ENCODE results near the gene MRPL48. TPM values are rescaled to one million over a fixed set of nuclear protein-coding genes. Genes with fewer than 3 reads are reported as not detected.
"Not testable (repeated sequence)": the region's sequence is repeated elsewhere in the genome, so short reads cannot be mapped to it uniquely, and the experiment has no call there.

The MRPL48 gene
- total and polyA plus RNA-seq, 2 experiments from 2014 or later, result 18.2 to 72.9 TPM

GRCh38 chr11:73876424-73877310 is 89.0 kb downstream of the MRPL48 start, which contains the start of the genes COA4 and PAAF1:
TSS of gene COA4 (minus strand) at chr11:73876846. CDS start at chr11:73873378, 3,468 bp downstream.
TSS of gene PAAF1 (plus strand) at chr11:73876999. CDS start at chr11:73877022, 23 bp downstream.
- Histone ChIP-seq H3K27me3 (no peaks in the 10 kb centered on the region), H3K36me3 (peaks cover 13% of the 10 kb centered on the region), H3K27ac (peak within 1 kb of the TSS; percentile 94), H3K4me1 (ENCODE audit: low read depth) (peaks cover 5% of the 10 kb centered on the region), H3K4me3 (peak within 1 kb of the TSS; percentile 48), H3K9me3 (ENCODE audit: low read depth) (no peaks in the 10 kb centered on the region)
- DNase-seq (ENCODE audit: low read depth in 1 of 2, low spot score in 1 of 2), result peak; percentile 97
- no peak for TF ChIP-seq CTCF (IDR thresholded peaks at IDR 0.05; ENCODE audit: low read depth, low read length)

- DNase-seq (ENCODE audit: low read depth in 1 of 2, low spot score in 1 of 2), result no peak
- Histone ChIP-seq H3K9me3 (ENCODE audit: low read depth) (no peaks in the 10 kb centered on the region), H3K4me3 (no peak overlapping the region), H3K4me1 (ENCODE audit: low read depth) (peaks cover 5% of the 10 kb centered on the region), H3K27ac (no peak overlapping the region), H3K36me3 (peaks cover 2% of the 10 kb centered on the region), H3K27me3 (no peaks in the 10 kb centered on the region)
- no peak for TF ChIP-seq CTCF (IDR thresholded peaks at IDR 0.05; ENCODE audit: low read depth, low read length)
Measured at GRCh38 chr11:73878771-73879170, 91.1 kb downstream of the MRPL48 start.

GRCh38 chr11:73880449-73880848 is 92.8 kb downstream of the MRPL48 start:
- H3K9me3 ChIP-seq (ENCODE audit: low read depth); H3K4me1 ChIP-seq (ENCODE audit: low read depth); H3K36me3 ChIP-seq; H3K27me3 ChIP-seq; H3K27ac ChIP-seq; DNase-seq (ENCODE audit: low read depth in 1 of 2, low spot score in 1 of 2); H3K4me3 ChIP-seq: not testable (repeated sequence)

GRCh38 chr11:73883856-73884255 is 96.2 kb downstream of the MRPL48 start:
- no peak for DNase-seq (ENCODE audit: low read depth in 1 of 2, low spot score in 1 of 2)
- peaks cover 7% of the 10 kb centered on the region for H3K36me3 ChIP-seq
- H3K27me3 ChIP-seq, result no peaks in the 10 kb centered on the region
- TF ChIP-seq CTCF (IDR thresholded peaks at IDR 0.05; ENCODE audit: low read depth, low read length), result no peak
- H3K4me1 ChIP-seq (ENCODE audit: low read depth), result no peaks in the 10 kb centered on the region
- H3K4me3 ChIP-seq, result no peak overlapping the region
- H3K9me3 ChIP-seq (ENCODE audit: low read depth), result no peaks in the 10 kb centered on the region
- H3K27ac ChIP-seq, result no peak overlapping the region

- DNase-seq (ENCODE audit: low read depth in 1 of 2, low spot score in 1 of 2), result no peak
- H3K27ac ChIP-seq, result no peak overlapping the region
Measured at GRCh38 chr11:73888244-73888643, 100.6 kb downstream of the MRPL48 start.

More at GRCh38 chr11:73888244-73888643, 100.6 kb downstream of the MRPL48 start:
- H3K36me3 ChIP-seq, result peaks cover 23% of the 10 kb centered on the region
- H3K27me3 ChIP-seq, result no peaks in the 10 kb centered on the region
- H3K4me3 ChIP-seq, result no peak overlapping the region
- no peaks in the 10 kb centered on the region for H3K9me3 ChIP-seq (ENCODE audit: low read depth)
- H3K4me1 ChIP-seq (ENCODE audit: low read depth), result no peaks in the 10 kb centered on the region
- TF ChIP-seq CTCF (IDR thresholded peaks at IDR 0.05; ENCODE audit: low read depth, low read length), result no peak

Data from cardiac muscle cell (in vitro differentiated cells and primary cell).